Esophagus muscularis mucosa (tissue), 4 donors: ENCODE results near the gene ADCY5. TPM values are rescaled to one million over a fixed set of nuclear protein-coding genes. Genes with fewer than 3 reads are reported as not detected.

Experiments used
- DNase-seq: peaks from one replicate; pipeline ENCODE4 v3.0.0-alpha.2; 2017; ENCODE audit errors: extremely low spot score
- H3K27ac ChIP-seq, 4 donors: fragments of 200-600 bp; sonication (generic); replicated peaks in 1 of 4; 1 replicate in 3 of 4; 2 replicates in 1 of 4; pipeline ENCODE4 v1.5.1; 2016 to 2019; ENCODE audit warnings: mild to moderate bottlenecking in 1 of 4
- H3K27me3 ChIP-seq, 4 donors: fragments of 200-600 bp; sonication (generic); one replicate each; pipeline versions ENCODE4 v1.5.1 to v1.6.0; 2016 to 2019
- H3K36me3 ChIP-seq, 4 donors: fragments of 200-600 bp; sonication (generic); one replicate each; pipeline ENCODE4 v1.5.1; 2016 to 2019
- H3K4me1 ChIP-seq, 4 donors: fragments of 200-600 bp; sonication (generic); one replicate each; pipeline ENCODE4 v1.5.1; 2016 to 2019
- H3K4me3 ChIP-seq, 4 donors: fragments of 200-600 bp; sonication (generic); 1 replicate in 2 of 4; 2 replicates in 2 of 4; pipeline ENCODE4 v1.5.1; 2016 to 2019; ENCODE audit warnings: mild to moderate bottlenecking in 4 of 4, moderate library complexity in 1 of 4
- H3K9me3 ChIP-seq, 4 donors: fragments of 200-600 bp; sonication (generic); 1 replicate in 3 of 4; 2 replicates in 1 of 4; pipeline ENCODE4 v1.5.1; 2016 to 2019
- CTCF ChIP-seq, 3 experiments: fragments of 200-600 bp in 2 of 3; fragments of 450-650 bp in 1 of 3; sonication (generic) in 2 of 3; IDR thresholded peaks; one replicate each; pipeline ENCODE4 v1.5.1; 2017 to 2019; ENCODE audit warnings: antibody characterized with exemption in 3 of 3, mild to moderate bottlenecking in 2 of 3, moderate library complexity in 1 of 3
- EP300 ChIP-seq: sonication (generic); formaldehyde crosslinking; IDR thresholded peaks from one replicate; pipeline ENCODE4 v1.6.1; 2017; ENCODE audit warnings: antibody characterized with exemption
- POLR2A ChIP-seq: fragments of 450-650 bp; IDR thresholded peaks from one replicate; pipeline ENCODE4 v1.6.1; 2017; ENCODE audit warnings: antibody characterized with exemption, moderate library complexity, mild to moderate bottlenecking, low read depth
- POLR2AphosphoS5 ChIP-seq, 2 donors: sonication (generic); formaldehyde crosslinking; IDR thresholded peaks; one replicate each; pipeline ENCODE4 v1.6.1; 2017; ENCODE audit warnings: antibody characterized with exemption in 2 of 2
- WGBS: methylation state at CpG from one replicate; pipeline ENCODE4 v1.1.5; 2018; 5-methylcytosine and 5-hydroxymethylcytosine counted together
- intact Hi-C: fragments of 100-400 bp; cut with DNase I; formaldehyde crosslinking; loops from one replicate; pipeline ENCODE4 v1.15.1; 2023
- total RNA-seq, 4 donors: library from RNA; depleted of rRNA; stranded (reverse); fragments of >200 nt; gene quantifications; one replicate each; pipeline versions ENCODE4 v1.1.0 to v1.2.1, GENCODE V29; 2016

The ADCY5 gene
- total RNA-seq, 4 donors from 2014 or later: 133 to 228 (median 189) TPM

GRCh38 chr3:123323781-123324180 lies 125.1 kb downstream of the ADCY5 start:
- intact Hi-C loops: no loop called here
- no peak for TF ChIP-seq CTCF (IDR thresholded peaks at IDR 0.05)
- TF ChIP-seq POLR2A: no peak
- TF ChIP-seq POLR2AphosphoS5 (IDR thresholded peaks at IDR 0.05): no peak
- no peak for TF ChIP-seq EP300
- 86% methylated on average over 1 of the region's 1 CpG for WGBS
- Histone ChIP-seq H3K27ac (peak overlapping the region; percentile 48 to 69 (median 64)), H3K4me3 (no peak overlapping the region), H3K4me1 (peaks cover 31 to 87% (median 65%) of the 10 kb centered on the region in 4 donors), H3K27me3 (no peaks in the 10 kb centered on the region), H3K9me3 (no peaks in the 10 kb centered on the region), H3K36me3 (peaks cover 8 to 87% (median 66%) of the 10 kb centered on the region in 4 donors)
- no peak for DNase-seq

GRCh38 chr3:123322866-123323265 lies 126.0 kb downstream of the ADCY5 start:
- peak overlapping the region; percentile 48 to 68 (median 64) for H3K27ac ChIP-seq
- H3K36me3 ChIP-seq: peaks cover 17 to 94% (median 70%) of the 10 kb centered on the region in 4 donors
- intact Hi-C loops: no loop called here
- H3K4me3 ChIP-seq: no peak overlapping the region
- no peaks in the 10 kb centered on the region for H3K9me3 ChIP-seq
- H3K27me3 ChIP-seq: no peaks in the 10 kb centered on the region
- no peak for TF ChIP-seq POLR2A
- no peak for TF ChIP-seq CTCF (IDR thresholded peaks at IDR 0.05)
- no peak for TF ChIP-seq EP300
- no peak for TF ChIP-seq POLR2AphosphoS5 (IDR thresholded peaks at IDR 0.05)
- 71% methylated on average over 11 of the region's 11 CpGs for WGBS
- H3K4me1 ChIP-seq: peaks cover 26 to 78% (median 55%) of the 10 kb centered on the region in 4 donors
- no peak for DNase-seq

GRCh38 chr3:123321806-123322205 lies 127.1 kb downstream of the ADCY5 start:
- no peak for DNase-seq
- Histone ChIP-seq H3K4me1 (peaks cover 23 to 68% (median 50%) of the 10 kb centered on the region in 4 donors), H3K9me3 (no peaks in the 10 kb centered on the region), H3K27me3 (no peaks in the 10 kb centered on the region), H3K36me3 (peaks cover 25 to 92% (median 74%) of the 10 kb centered on the region in 4 donors), H3K27ac (peak overlapping the region; percentile 13 to 65 (median 58)), H3K4me3 (no peak overlapping the region)
- TF ChIP-seq POLR2AphosphoS5 (IDR thresholded peaks at IDR 0.05) (no peak), CTCF (IDR thresholded peaks at IDR 0.05) (no peak), EP300 (no peak), POLR2A (no peak)
- WGBS: 82% methylated on average over 6 of the region's 8 CpGs
- intact Hi-C loops: no loop called here

- intact Hi-C loops: no loop called here
- H3K27ac ChIP-seq: peak overlapping the region; percentile 16 to 63 (median 54)
Observed at GRCh38 chr3:123320221-123320620, 128.7 kb downstream of the ADCY5 start.

More at GRCh38 chr3:123320221-123320620, 128.7 kb downstream of the ADCY5 start:
- Histone ChIP-seq H3K27me3 (no peaks in the 10 kb centered on the region), H3K4me3 (no peak overlapping the region), H3K36me3 (peaks cover 36 to 92% (median 72%) of the 10 kb centered on the region in 4 donors), H3K9me3 (no peaks in the 10 kb centered on the region), H3K4me1 (peaks cover 16 to 59% (median 41%) of the 10 kb centered on the region in 4 donors)
- WGBS: 72% methylated on average over 2 of the region's 5 CpGs
- DNase-seq: no peak
- no peak for TF ChIP-seq CTCF (IDR thresholded peaks at IDR 0.05)
- TF ChIP-seq POLR2A: no peak
- TF ChIP-seq EP300: no peak
- TF ChIP-seq POLR2AphosphoS5 (IDR thresholded peaks at IDR 0.05): no peak
